Liver (tissue), 9 donors: ENCODE measurements around the gene USP31. TPM values are rescaled to one million over a fixed set of nuclear protein-coding genes. Genes with fewer than 3 reads are reported as not detected.

ENCODE experiments used
- DNase-seq: peaks from one replicate; pipeline ENCODE4 v3.0.0-alpha.2; 2017; ENCODE audit warnings: low spot score
- H3K27ac ChIP-seq, 2 donors: one replicate each; pipeline ENCODE4 v1.7.0; 2013; ENCODE audit warnings: inconsistent platforms in 2 of 2, low read length in 2 of 2, control low read depth in 1 of 2, low read depth in 1 of 2, mild to moderate bottlenecking in 1 of 2
- H3K27me3 ChIP-seq, 4 donors: one replicate each; pipeline versions ENCODE4 v1.6.1 to v1.7.0; 2013; ENCODE audit warnings: low read length in 3 of 4, inconsistent platforms in 1 of 4, mild to moderate bottlenecking in 1 of 4, moderate library complexity in 1 of 4; ENCODE audit not compliant: control insufficient read depth in 4 of 4, insufficient read depth in 4 of 4
- H3K36me3 ChIP-seq, 4 donors: one replicate each; pipeline versions ENCODE4 v1.6.1 to v1.7.0; 2013; ENCODE audit warnings: low read length in 3 of 4, mild to moderate bottlenecking in 3 of 4, low read depth in 1 of 4, moderate library complexity in 1 of 4; ENCODE audit not compliant: control insufficient read depth in 4 of 4, insufficient read depth in 3 of 4
- H3K4me1 ChIP-seq, 4 donors: one replicate each; pipeline versions ENCODE4 v1.6.1 to v1.7.0; 2013; ENCODE audit warnings: low read length in 3 of 4, mild to moderate bottlenecking in 3 of 4, moderate library complexity in 1 of 4; ENCODE audit not compliant: control insufficient read depth in 4 of 4, insufficient read depth in 4 of 4
- H3K4me3 ChIP-seq, 3 donors: one replicate each; pipeline versions ENCODE4 v1.6.1 to v1.7.0; 2013; ENCODE audit warnings: low read length in 3 of 3, control low read depth in 1 of 3, low read depth in 1 of 3, mild to moderate bottlenecking in 1 of 3
- H3K9ac ChIP-seq, 2 donors: one replicate each; pipeline ENCODE4 v1.7.0; 2013; ENCODE audit warnings: low read length in 2 of 2, mild to moderate bottlenecking in 2 of 2, moderate library complexity in 2 of 2, control low read depth in 1 of 2, low read depth in 1 of 2
- H3K9me3 ChIP-seq, 4 donors: one replicate each; pipeline versions ENCODE4 v1.6.1 to v1.7.0; 2013; ENCODE audit warnings: low read length in 3 of 4; ENCODE audit not compliant: control insufficient read depth in 4 of 4
- FOXA2 ChIP-seq: IDR thresholded peaks from 2 replicates; pipeline ENCODE4 v1.6.1; 2016; ENCODE audit warnings: antibody characterized with exemption
- GABPA ChIP-seq, 2 donors: IDR thresholded peaks in 1 of 2; conservative IDR thresholded peaks in 1 of 2; 2 replicates each; pipeline ENCODE4 v1.6.1; 2016; ENCODE audit warnings: antibody characterized with exemption in 2 of 2, mild to moderate bottlenecking in 1 of 2, moderate library complexity in 1 of 2
- HNF4G ChIP-seq: IDR thresholded peaks from 2 replicates; pipeline ENCODE4 v1.6.1; 2016; ENCODE audit warnings: antibody characterized with exemption
- JUND ChIP-seq, 2 donors: IDR thresholded peaks; 2 replicates each; pipeline ENCODE4 v1.6.1; 2016; ENCODE audit warnings: antibody characterized with exemption in 2 of 2
- NR2F2 ChIP-seq: IDR thresholded peaks from 2 replicates; pipeline ENCODE4 v1.6.1; 2016; ENCODE audit warnings: antibody characterized with exemption
- SP1 ChIP-seq: IDR thresholded peaks from 2 replicates; pipeline ENCODE4 v1.6.1; 2018; ENCODE audit warnings: antibody characterized with exemption, mild to moderate bottlenecking
- TAF1 ChIP-seq: conservative IDR thresholded peaks from 2 replicates; pipeline ENCODE4 v1.6.1; 2016; ENCODE audit warnings: antibody characterized with exemption, mild to moderate bottlenecking
- YY1 ChIP-seq: IDR thresholded peaks from 2 replicates; pipeline ENCODE4 v1.6.1; 2016; ENCODE audit warnings: antibody characterized with exemption, mild to moderate bottlenecking
- WGBS: extraction: QIAGEN DNeasy Blood & Tissue Kit; methylation state at CpG from one replicate; pipeline ENCODE4 v1.1.7; 2013; 5-methylcytosine and 5-hydroxymethylcytosine counted together
- polyA plus RNA-seq, 2 donors: library from polyadenylated mRNA; stranded (reverse) in 1 of 2; unstranded in 1 of 2; fragments of 200-250 nt in 1 of 2; fragments of >200 nt in 1 of 2; fragmentation: Nextera tagmentation in 1 of 2; extraction: Ambion mirVana in 1 of 2; gene quantifications; one replicate each; pipeline versions ENCODE4 v1.2.1 to v1.2.3, GENCODE V29; 2013 to 2015
- total RNA-seq, 2 donors: library from RNA; depleted of rRNA; stranded (reverse); fragments of >200 nt; gene quantifications; one replicate each; pipeline ENCODE4 v1.2.3, GENCODE V29; 2014
- TF ChIP-seq, protein P1 (sequence below): fragments of 150-350 bp; IDR thresholded peaks from 2 replicates; pipeline ENCODE4 v1.5.1; 2017; ENCODE audit warnings: improper control_type of control experiment, low read depth, low read length; ENCODE audit not compliant: missing input control
- TF ChIP-seq, protein P2 (sequence below): IDR thresholded peaks from 2 replicates; pipeline ENCODE4 v1.6.1; 2016; ENCODE audit warnings: antibody characterized with exemption, mild to moderate bottlenecking
- TF ChIP-seq, protein P3 (sequence below): IDR thresholded peaks from 2 replicates; pipeline ENCODE4 v1.6.1; 2016; ENCODE audit warnings: antibody characterized with exemption
- TF ChIP-seq, protein P4 (sequence below): IDR thresholded peaks from 2 replicates; pipeline ENCODE4 v1.6.1; 2016; ENCODE audit warnings: antibody characterized with exemption
- donor health status: healthy.
- donor health status: healthy.
- donor health status: healthy.
- donor health status: healthy.
- donor health status: healthy.

Gene USP31
- total and polyA plus RNA-seq, 4 donors, result 2.4 to 16.4 (median 3.8) TPM

DNA sequence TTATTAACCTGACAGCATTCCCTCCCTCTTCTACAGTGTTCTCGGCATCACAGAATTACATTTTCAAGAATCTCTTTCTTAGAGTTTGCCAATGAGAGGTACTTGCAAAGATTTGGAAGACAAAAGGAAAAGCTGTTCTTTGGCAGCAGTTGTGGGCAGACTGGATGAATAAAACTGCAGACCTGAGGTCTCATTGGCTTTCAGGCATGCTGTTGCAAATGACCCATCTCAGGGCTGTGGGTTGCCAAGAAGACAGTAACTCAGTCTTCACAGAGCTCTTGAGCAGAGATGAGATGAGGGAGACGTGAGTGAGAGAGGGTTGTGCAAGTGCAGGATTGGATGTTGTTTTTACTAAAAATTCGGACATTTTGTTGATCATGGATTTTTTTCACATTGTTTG lies 11.3 kb upstream of the USP31 start:
- Histone ChIP-seq H3K9ac (no peak overlapping the region), H3K36me3 (no peaks in the 10 kb centered on the region), H3K9me3 (peaks cover 0 to 4% (median 0%) of the 10 kb centered on the region in 4 donors), H3K27ac (no peak overlapping the region), H3K27me3 (no peaks in the 10 kb centered on the region), H3K4me1 (no peaks in the 10 kb centered on the region), H3K4me3 (no peak overlapping the region)
- no peak for DNase-seq
- TF ChIP-seq GABPA (IDR thresholded peaks at IDR 0.05 in 1 of 2, conservative IDR thresholded peaks at IDR 0.05 in 1 of 2), result no peak
- TF ChIP-seq, protein P1, sequence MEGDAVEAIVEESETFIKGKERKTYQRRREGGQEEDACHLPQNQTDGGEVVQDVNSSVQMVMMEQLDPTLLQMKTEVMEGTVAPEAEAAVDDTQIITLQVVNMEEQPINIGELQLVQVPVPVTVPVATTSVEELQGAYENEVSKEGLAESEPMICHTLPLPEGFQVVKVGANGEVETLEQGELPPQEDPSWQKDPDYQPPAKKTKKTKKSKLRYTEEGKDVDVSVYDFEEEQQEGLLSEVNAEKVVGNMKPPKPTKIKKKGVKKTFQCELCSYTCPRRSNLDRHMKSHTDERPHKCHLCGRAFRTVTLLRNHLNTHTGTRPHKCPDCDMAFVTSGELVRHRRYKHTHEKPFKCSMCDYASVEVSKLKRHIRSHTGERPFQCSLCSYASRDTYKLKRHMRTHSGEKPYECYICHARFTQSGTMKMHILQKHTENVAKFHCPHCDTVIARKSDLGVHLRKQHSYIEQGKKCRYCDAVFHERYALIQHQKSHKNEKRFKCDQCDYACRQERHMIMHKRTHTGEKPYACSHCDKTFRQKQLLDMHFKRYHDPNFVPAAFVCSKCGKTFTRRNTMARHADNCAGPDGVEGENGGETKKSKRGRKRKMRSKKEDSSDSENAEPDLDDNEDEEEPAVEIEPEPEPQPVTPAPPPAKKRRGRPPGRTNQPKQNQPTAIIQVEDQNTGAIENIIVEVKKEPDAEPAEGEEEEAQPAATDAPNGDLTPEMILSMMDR, result no peak
- TF ChIP-seq, protein P2, sequence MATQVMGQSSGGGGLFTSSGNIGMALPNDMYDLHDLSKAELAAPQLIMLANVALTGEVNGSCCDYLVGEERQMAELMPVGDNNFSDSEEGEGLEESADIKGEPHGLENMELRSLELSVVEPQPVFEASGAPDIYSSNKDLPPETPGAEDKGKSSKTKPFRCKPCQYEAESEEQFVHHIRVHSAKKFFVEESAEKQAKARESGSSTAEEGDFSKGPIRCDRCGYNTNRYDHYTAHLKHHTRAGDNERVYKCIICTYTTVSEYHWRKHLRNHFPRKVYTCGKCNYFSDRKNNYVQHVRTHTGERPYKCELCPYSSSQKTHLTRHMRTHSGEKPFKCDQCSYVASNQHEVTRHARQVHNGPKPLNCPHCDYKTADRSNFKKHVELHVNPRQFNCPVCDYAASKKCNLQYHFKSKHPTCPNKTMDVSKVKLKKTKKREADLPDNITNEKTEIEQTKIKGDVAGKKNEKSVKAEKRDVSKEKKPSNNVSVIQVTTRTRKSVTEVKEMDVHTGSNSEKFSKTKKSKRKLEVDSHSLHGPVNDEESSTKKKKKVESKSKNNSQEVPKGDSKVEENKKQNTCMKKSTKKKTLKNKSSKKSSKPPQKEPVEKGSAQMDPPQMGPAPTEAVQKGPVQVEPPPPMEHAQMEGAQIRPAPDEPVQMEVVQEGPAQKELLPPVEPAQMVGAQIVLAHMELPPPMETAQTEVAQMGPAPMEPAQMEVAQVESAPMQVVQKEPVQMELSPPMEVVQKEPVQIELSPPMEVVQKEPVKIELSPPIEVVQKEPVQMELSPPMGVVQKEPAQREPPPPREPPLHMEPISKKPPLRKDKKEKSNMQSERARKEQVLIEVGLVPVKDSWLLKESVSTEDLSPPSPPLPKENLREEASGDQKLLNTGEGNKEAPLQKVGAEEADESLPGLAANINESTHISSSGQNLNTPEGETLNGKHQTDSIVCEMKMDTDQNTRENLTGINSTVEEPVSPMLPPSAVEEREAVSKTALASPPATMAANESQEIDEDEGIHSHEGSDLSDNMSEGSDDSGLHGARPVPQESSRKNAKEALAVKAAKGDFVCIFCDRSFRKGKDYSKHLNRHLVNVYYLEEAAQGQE, result no peak
- WGBS, result 73% methylated on average over 3 of the region's 3 CpGs

DNA sequence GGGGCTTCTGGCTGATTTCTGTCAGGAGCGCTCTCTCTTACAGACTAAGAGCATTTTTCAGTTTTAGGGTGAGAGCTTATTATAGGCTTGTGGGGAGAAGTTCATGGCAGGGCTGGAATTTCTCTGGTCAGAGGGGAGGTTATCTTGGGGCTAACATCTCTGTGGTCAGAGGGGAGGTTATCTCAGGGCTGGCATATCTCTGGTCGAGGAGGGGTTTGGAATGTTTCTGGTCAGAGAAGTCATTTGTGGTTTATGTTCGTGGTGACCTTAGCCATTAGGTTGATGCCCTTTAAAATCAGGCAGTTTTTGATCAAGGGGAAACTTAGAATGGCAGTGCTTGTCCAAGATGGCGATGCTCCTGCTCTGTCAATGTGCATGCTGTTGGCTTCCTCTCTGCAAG lies 10.8 kb upstream of the USP31 start:
- no peaks in the 10 kb centered on the region for H3K4me1 ChIP-seq
- H3K9ac ChIP-seq, result no peak overlapping the region
- H3K27ac ChIP-seq, result no peak overlapping the region
- WGBS, result 67% methylated on average over 4 of the region's 4 CpGs
- peaks cover 0 to under 1% (median 0%) of the 10 kb centered on the region in 4 donors for H3K9me3 ChIP-seq
- no peaks in the 10 kb centered on the region for H3K36me3 ChIP-seq
- H3K27me3 ChIP-seq, result no peaks in the 10 kb centered on the region
- H3K4me3 ChIP-seq, result no peak overlapping the region
- TF ChIP-seq TAF1 (no peak), SP1 (no peak)
- DNase-seq, result no peak

DNA sequence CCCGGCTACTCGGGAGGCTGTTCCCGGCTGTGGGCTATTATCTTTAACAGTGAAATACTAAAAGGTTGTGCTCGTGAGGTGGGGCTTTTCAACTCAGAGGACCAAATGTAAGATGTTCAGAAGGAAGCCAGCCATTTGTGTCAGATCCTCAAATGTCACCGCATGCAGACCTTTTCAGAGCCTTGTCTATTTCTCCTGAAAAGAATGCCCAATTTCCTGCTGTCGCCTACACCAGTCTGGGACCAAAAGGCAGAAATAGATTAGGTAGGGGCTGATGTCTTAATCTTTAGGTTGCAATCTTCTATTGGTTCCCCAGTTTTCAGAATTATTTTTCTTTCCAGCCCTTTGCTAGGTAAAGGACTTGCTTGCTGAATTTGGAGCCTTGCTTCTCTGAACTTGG lies 8.9 kb upstream of the USP31 start:
- DNase-seq, result no peak
- Histone ChIP-seq H3K9me3 (no peaks in the 10 kb centered on the region), H3K36me3 (no peaks in the 10 kb centered on the region), H3K9ac (no peak overlapping the region), H3K4me3 (no peak overlapping the region), H3K27me3 (no peaks in the 10 kb centered on the region), H3K4me1 (no peaks in the 10 kb centered on the region), H3K27ac (no peak overlapping the region)
- 95% methylated on average over 6 of the region's 6 CpGs for WGBS
- TF ChIP-seq TAF1 (no peak), JUND (IDR thresholded peaks at IDR 0.05) (no peak), HNF4G (no peak), FOXA2 (no peak), NR2F2 (no peak), SP1 (no peak), YY1 (no peak)
- TF ChIP-seq, protein P1, result no peak
- TF ChIP-seq, protein P3, sequence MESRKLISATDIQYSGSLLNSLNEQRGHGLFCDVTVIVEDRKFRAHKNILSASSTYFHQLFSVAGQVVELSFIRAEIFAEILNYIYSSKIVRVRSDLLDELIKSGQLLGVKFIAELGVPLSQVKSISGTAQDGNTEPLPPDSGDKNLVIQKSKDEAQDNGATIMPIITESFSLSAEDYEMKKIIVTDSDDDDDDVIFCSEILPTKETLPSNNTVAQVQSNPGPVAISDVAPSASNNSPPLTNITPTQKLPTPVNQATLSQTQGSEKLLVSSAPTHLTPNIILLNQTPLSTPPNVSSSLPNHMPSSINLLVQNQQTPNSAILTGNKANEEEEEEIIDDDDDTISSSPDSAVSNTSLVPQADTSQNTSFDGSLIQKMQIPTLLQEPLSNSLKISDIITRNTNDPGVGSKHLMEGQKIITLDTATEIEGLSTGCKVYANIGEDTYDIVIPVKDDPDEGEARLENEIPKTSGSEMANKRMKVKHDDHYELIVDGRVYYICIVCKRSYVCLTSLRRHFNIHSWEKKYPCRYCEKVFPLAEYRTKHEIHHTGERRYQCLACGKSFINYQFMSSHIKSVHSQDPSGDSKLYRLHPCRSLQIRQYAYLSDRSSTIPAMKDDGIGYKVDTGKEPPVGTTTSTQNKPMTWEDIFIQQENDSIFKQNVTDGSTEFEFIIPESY, result no peak
- TF ChIP-seq, protein P4, sequence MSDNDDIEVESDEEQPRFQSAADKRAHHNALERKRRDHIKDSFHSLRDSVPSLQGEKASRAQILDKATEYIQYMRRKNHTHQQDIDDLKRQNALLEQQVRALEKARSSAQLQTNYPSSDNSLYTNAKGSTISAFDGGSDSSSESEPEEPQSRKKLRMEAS, result no peak
